Chondrocyte (in vitro differentiated cells): ENCODE measurements around the gene NDUFB8. TPM values are rescaled to one million over a fixed set of nuclear protein-coding genes. Genes with fewer than 3 reads are reported as not detected.

Experiments
- DNase-seq: peaks from one replicate; pipeline ENCODE4 v3.0.0; 2021; ENCODE audit warnings: mixed read lengths, low spot score
- H3K27ac Mint-ChIP-seq: one replicate; pipeline ENCODE4 v1.8.0; 2021; ENCODE audit warnings: mild to moderate bottlenecking, moderate library complexity, mixed read lengths; ENCODE audit not compliant: unreplicated experiment
- H3K27me3 Mint-ChIP-seq: 2 replicates; pipeline ENCODE4 v1.8.0; 2021; ENCODE audit warnings: low read depth, mixed read lengths
- H3K36me3 Mint-ChIP-seq: 2 replicates; pipeline ENCODE4 v1.8.0; 2021; ENCODE audit warnings: low read depth, mixed read lengths
- H3K4me1 Mint-ChIP-seq: 2 replicates; pipeline ENCODE4 v1.8.0; 2021; ENCODE audit warnings: low read depth, mild to moderate bottlenecking, mixed read lengths
- H3K4me3 Mint-ChIP-seq: one replicate; pipeline ENCODE4 v1.8.0; 2021; ENCODE audit warnings: mild to moderate bottlenecking, moderate library complexity, mixed read lengths; ENCODE audit not compliant: unreplicated experiment
- H3K9me3 Mint-ChIP-seq: 2 replicates; pipeline ENCODE4 v1.8.0; 2021; ENCODE audit warnings: low read depth, mixed read lengths
- total RNA-seq: library from RNA; stranded (reverse); gene quantifications from 3 replicates; pipeline ENCODE4 v1.2.1, GENCODE V29; 2021
- TF ChIP-seq, protein P1 (sequence below): fragments of 200-600 bp; sonication (generic); IDR thresholded peaks from 2 replicates; pipeline ENCODE4 v1.5.0; 2021; ENCODE audit warnings: antibody characterized with exemption, mild to moderate bottlenecking, moderate library complexity

NDUFB8 gene
- total RNA-seq, 1 donor from 2014 or later: 127 TPM

DNA sequence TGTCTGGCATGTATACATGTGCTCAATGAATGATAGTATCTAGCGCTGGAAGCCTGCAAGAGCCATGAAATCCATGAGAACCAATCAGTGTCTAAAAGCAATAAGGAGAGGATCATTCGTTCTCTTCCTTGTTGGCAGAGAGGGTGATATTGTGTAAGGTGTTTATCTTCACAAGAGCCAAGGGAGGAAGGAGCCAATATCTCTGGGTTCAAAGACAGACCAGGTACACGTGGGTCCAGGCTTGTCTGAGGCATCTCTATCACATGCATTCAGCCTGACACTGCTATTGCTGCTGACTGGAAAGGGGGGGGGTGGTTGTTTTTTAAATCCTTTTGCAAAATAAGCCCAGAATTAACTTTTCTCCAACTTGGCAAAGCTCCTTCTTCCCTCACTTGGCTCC lies 14.1 kb downstream of the NDUFB8 start:
- TF ChIP-seq, protein P1, sequence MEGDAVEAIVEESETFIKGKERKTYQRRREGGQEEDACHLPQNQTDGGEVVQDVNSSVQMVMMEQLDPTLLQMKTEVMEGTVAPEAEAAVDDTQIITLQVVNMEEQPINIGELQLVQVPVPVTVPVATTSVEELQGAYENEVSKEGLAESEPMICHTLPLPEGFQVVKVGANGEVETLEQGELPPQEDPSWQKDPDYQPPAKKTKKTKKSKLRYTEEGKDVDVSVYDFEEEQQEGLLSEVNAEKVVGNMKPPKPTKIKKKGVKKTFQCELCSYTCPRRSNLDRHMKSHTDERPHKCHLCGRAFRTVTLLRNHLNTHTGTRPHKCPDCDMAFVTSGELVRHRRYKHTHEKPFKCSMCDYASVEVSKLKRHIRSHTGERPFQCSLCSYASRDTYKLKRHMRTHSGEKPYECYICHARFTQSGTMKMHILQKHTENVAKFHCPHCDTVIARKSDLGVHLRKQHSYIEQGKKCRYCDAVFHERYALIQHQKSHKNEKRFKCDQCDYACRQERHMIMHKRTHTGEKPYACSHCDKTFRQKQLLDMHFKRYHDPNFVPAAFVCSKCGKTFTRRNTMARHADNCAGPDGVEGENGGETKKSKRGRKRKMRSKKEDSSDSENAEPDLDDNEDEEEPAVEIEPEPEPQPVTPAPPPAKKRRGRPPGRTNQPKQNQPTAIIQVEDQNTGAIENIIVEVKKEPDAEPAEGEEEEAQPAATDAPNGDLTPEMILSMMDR: no peak
- no peaks in the 10 kb centered on the region for H3K9me3 Mint-ChIP-seq
- peaks cover 6% of the 10 kb centered on the region for H3K36me3 Mint-ChIP-seq
- no peak for DNase-seq
- no peak overlapping the region for H3K27ac Mint-ChIP-seq
- peaks cover 13% of the 10 kb centered on the region for H3K4me1 Mint-ChIP-seq
- H3K27me3 Mint-ChIP-seq: no peaks in the 10 kb centered on the region
- no peak overlapping the region for H3K4me3 Mint-ChIP-seq

DNA sequence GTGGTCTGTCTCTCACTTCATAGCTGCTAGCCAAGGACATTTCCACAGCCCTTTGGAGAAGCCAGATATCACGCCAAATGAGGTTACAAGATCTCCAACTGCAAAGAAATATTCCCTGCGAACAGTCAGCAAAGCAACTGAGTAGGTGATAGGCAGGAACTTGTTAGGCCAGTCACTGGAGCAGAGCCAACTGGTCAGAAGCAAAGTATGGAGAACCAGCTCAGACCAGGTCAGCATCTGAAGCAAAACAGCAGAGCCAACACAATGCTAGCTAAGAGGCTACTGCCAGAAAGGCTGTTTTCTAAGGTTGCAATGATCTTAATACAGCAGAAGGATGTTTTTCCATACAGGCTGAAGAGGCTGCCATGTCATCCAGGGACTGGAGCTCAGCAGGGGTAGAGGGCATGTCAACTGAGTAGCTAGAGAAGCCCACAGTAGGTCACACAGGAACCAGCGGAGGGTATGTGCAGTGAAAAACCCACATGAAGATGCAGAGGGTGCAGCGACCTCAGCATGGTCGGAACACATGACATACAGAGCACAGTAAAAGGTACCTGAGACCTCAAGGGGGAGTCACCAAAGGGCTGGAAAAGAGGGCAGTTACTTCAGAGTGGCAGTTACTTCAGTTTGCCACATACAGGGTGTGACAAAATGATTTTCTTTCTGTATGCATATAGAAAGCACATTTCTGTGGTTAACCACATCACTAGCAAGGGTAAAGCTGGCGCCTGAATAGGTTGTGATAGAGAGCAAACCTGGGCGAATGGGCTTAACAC lies 18.9 kb downstream of the NDUFB8 start:
- H3K27ac Mint-ChIP-seq: no peak overlapping the region
- H3K4me3 Mint-ChIP-seq: no peak overlapping the region
- H3K9me3 Mint-ChIP-seq: no peaks in the 10 kb centered on the region
- H3K36me3 Mint-ChIP-seq: peaks cover 11% of the 10 kb centered on the region
- H3K27me3 Mint-ChIP-seq: no peaks in the 10 kb centered on the region
- peaks cover 3% of the 10 kb centered on the region for H3K4me1 Mint-ChIP-seq
- no peak for DNase-seq
- TF ChIP-seq, protein P1: no peak

DNA sequence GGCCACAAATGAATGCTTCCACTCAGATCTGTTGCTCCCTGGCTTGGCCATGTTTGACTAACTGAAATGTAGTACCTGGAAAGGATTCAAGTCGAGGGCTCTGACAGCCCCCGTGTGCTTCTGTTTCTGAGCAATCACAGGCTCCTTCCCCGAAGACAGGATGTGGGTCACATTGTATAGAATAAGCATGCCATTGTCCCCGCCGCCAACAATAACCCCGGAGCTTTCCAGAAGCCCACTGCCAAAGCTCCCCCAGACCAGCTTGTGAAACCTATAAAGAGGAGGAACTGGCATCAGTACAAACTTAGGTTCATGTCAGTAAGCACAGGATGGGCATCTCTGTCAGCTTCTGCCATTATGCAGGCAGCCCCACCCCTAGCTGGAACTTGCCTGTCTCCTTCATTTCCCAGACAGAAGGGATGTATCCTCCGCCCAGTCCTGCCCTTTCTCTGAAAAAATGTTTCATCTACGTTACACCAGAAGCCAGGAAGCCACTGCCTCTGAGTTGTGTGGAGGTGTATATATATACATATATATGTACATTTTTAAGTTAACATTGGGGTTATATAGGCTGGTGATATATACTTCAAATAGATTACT lies 20.3 kb downstream of the NDUFB8 start:
- H3K27ac Mint-ChIP-seq: no peak overlapping the region
- H3K4me1 Mint-ChIP-seq: peaks cover 8% of the 10 kb centered on the region
- TF ChIP-seq, protein P1: no peak
- no peaks in the 10 kb centered on the region for H3K9me3 Mint-ChIP-seq
- DNase-seq: no peak
- H3K27me3 Mint-ChIP-seq: no peaks in the 10 kb centered on the region
- peaks cover 12% of the 10 kb centered on the region for H3K36me3 Mint-ChIP-seq
- no peak overlapping the region for H3K4me3 Mint-ChIP-seq

DNA sequence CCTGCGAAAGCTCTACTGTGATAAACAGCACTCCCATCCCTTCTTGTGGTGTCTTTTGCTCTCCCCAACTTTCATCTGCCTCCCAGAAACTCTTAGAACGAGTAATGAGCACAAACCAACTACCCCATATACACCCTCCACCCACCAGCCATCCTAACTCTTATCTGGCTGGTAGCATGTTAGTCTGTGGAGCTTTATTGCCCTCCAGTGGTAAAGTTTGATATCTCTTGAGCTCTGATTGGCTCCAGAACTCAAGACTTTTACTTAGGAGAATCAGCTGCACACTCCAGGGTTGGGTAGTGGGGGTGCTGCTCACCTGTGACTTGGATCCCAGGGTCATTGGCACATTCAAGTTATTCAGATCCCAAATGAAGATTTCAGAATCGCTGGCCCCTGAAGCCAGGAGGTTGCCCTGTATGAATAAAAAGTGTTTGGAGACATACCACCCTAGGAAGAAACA lies 20.9 kb downstream of the NDUFB8 start:
- no peak overlapping the region for H3K4me3 Mint-ChIP-seq
- H3K27ac Mint-ChIP-seq: no peak overlapping the region
- TF ChIP-seq, protein P1: peak; percentile 86
- DNase-seq: no peak
- peaks cover 12% of the 10 kb centered on the region for H3K36me3 Mint-ChIP-seq
- H3K27me3 Mint-ChIP-seq: no peaks in the 10 kb centered on the region
- peaks cover 14% of the 10 kb centered on the region for H3K4me1 Mint-ChIP-seq
- H3K9me3 Mint-ChIP-seq: no peaks in the 10 kb centered on the region

DNA sequence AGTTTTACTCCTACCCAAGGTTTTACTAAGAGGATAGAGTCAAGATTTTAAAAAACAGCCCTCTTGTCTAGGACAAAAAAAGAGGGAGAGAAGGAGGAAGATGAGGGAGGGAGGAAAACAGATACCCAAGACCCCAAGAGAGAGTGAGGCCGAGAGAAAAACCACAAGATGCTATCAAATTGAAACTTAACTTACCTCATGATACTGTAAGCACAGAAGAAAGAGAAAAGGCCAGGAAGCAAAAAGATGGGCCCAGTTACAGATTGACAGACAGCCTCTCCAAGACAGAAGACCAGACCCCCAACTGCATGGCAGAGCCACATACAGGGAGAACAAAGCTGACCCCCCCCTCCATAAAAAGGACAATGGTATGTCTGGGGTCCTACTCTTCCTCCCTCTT lies 21.4 kb downstream of the NDUFB8 start:
- DNase-seq: no peak
- H3K27me3 Mint-ChIP-seq: no peaks in the 10 kb centered on the region
- H3K36me3 Mint-ChIP-seq: peaks cover 12% of the 10 kb centered on the region
- H3K9me3 Mint-ChIP-seq: no peaks in the 10 kb centered on the region
- TF ChIP-seq, protein P1: no peak
- peaks cover 15% of the 10 kb centered on the region for H3K4me1 Mint-ChIP-seq
- no peak overlapping the region for H3K4me3 Mint-ChIP-seq
- H3K27ac Mint-ChIP-seq: no peak overlapping the region
